ENCODE data around the gene STIP1. TPM values are rescaled to one million over a fixed set of nuclear protein-coding genes. Genes with fewer than 3 reads are reported as not detected.

STIP1 gene
- total and polyA plus RNA-seq, 2 of the 8 experiments (the other 6 are each of a cell fraction or from before 2014, with no cell fraction given) = 140 to 329 TPM

GRCh38 chr11:64249563-64250414, 63.8 kb downstream of the STIP1 start (continued):
- no peak for TF ChIP-seq CHD7 (IDR thresholded peaks at IDR 0.05; ENCODE audit: insufficient replicate concordance, low read length)
- TF ChIP-seq TBP (IDR thresholded peaks at IDR 0.05; ENCODE audit: low read depth, low read length) = 0 out of 2 replicates have a peak, but pooled peaks have one; percentile 21
- TF ChIP-seq NANOG (IDR thresholded peaks at IDR 0.05; ENCODE audit: insufficient read depth, low read depth, low read length, poor library complexity, severe bottlenecking) = peak; percentile 52
- no peak for TF ChIP-seq POU5F1 (IDR thresholded peaks at IDR 0.05; ENCODE audit: low read depth, low read length)
- no peak for TF ChIP-seq JUND (IDR thresholded peaks at IDR 0.05; ENCODE audit: low read length)
- TF ChIP-seq CREB1 (IDR thresholded peaks at IDR 0.05) = 0 out of 2 replicates have a peak, but pooled peaks have one; percentile 28
- TF ChIP-seq HDAC2 (IDR thresholded peaks at IDR 0.05; ENCODE audit: borderline replicate concordance in 1 of 2, low read depth in 2 of 2, low read length in 2 of 2) = 0 out of 4 replicates have a peak, but pooled peaks of 1 of the 2 experiments have one; percentile 49
- TF ChIP-seq POLR2A (IDR thresholded peaks at IDR 0.05; ENCODE audit: control extremely low read depth in 1 of 2, low read depth in 2 of 2, low read length in 2 of 2) = peak in 1 of 2 experiments; percentile 40; a peak in 2 of 3 replicates
- peak; percentile 52 for TF ChIP-seq ASH2L (IDR thresholded peaks at IDR 0.05; ENCODE audit: low read length)
- TF ChIP-seq KDM1A (IDR thresholded peaks at IDR 0.05; ENCODE audit: borderline replicate concordance, low read length) = peak; percentile 96

Measured in H1 (cell line).